HG02852 (cell line): ENCODE measurements around the gene CYP27B1.
"Not testable (repeated sequence)": the region's sequence is repeated elsewhere in the genome, so short reads cannot be mapped to it uniquely, and the experiment has no call there.

Experiments used
- ATAC-seq: cut with Tn5 transposase; IDR thresholded peaks from one replicate; pipeline ENCODE4 v1.9.1; 2021; ENCODE audit warnings: mild to moderate bottlenecking, moderate library complexity; ENCODE audit not compliant: unreplicated experiment

The CYP27B1 gene

DNA sequence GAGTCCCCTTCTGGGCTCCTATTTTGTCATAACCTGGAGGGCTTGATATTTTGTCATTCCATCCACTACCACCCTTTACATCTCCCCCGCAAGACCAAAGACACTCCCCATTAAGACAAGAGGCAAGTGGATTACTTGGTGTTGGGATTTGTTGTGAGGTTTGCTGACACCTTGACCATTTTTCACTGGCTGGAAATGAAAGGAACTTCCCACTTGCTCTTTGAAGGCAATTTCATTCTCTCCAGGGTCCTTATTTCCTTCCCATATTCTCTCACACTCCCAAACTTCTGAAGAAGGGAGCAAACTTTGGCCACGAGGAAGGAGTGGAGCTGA, 43.3 kb downstream of the CYP27B1 start:
- no peak for ATAC-seq

DNA sequence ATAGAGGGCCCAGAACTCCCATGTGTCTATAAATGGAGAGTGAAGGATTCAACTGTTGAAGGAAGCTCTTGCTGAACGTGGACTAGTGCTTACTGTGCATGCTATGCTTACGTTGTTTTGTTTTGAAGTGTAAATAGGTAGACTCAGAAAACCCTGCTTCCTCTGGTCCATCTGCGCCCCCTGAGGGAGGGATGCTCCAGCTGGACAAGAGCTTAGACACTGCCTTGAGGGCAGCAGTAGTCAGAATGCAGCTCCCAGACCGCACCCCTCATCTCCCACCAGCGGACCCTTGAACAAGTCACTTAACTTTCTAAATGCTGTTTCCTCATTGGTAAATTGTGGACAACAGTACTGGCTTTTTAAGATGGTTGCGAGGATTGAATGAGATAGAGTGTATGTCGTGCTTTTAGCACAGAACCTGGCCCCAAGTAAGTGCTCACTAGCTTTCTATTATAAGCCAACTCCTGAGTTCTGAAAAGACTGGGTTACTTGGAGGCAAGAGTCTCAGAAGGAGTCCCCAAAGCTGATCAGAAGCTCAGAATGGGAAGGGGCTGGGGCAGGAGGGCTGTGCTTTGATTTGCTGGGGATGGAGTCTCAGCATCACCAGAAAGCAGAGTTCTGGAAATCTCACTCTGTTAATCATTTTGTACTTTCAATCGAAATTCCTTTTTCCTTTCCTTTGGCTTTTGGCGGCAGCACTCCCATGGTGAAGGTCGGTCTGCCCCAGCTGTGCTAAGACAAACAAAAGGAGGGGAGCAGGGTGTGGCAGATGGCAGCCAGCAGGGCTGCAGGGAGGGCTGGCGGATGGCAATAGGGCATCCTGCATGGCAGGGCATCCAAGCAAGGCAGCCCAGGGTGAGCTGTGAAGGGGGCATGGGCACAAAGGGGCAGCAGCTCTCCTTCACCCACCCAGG, 43.9 kb downstream of the CYP27B1 start:
- no peak for ATAC-seq

DNA sequence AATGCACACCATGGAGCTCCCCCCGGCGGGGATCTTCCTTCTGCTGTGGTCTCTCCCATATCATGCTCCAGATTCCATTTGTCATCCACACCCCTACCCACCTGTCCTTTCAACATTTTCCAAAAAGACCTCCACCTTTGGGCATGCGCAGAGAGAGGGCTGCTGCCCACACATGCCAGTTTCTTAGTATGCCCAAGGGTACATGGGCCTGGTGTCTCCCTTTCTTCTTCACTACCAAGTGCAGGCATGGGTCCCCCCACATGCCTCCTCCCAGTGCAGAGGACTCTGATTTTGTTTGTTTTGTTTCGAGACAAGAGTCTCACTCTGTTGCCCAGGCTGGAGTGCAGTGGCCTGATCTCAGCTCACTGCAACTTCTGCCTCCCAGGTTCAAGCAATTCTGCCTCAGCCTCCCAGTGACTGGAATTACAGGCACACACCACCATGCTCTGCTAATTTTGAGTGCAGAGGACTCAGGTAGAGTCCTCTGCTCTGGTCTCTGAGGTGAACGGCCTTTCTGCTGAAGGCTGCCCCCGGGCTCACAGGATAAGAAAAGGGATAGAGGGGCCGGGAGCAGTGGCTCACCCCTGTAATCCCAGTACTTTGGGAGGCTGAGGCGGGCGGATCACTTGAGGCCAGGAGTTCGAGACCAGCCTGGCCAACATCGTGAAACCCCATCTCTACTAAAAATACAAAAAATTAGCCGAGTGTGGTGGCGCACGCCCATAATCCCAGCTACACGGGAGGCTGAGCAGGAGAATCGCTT, 44.9 kb downstream of the CYP27B1 start:
- not testable (repeated sequence) for ATAC-seq

DNA sequence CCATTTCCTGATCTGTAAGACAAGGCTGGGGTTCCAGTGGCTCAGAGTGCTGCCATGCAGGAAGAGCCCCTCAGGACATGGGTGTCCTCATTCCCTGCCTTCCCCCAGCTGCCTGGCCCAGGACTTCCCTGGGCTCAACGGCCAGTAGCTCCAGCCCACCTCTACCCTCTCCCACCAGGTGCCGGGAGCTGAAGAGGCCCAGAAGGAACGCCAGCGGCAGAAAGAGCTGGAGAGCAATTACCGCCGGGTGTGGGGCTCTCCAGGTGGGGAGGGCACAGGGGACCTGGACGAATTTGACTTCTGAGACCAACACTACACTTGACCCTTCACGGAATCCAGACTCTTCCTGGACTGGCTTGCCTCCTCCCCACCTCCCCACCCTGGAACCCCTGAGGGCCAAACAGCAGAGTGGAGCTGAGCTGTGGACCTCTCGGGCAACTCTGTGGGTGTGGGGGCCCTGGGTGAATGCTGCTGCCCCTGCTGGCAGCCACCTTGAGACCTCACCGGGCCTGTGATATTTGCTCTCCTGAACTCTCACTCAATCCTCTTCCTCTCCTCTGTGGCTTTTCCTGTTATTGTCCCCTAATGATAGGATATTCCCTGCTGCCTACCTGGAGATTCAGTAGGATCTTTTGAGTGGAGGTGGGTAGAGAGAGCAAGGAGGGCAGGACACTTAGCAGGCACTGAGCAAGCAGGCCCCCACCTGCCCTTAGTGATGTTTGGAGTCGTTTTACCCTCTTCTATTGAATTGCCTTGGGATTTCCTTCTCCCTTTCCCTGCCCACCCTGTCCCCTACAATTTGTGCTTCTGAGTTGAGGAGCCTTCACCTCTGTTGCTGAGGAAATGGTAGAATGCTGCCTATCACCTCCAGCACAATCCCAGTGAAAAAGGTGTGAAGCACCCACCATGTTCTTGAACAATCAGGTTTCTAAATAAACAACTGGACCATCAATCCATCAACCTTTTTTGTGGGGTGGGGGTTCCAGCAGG, 46.0 kb downstream of the CYP27B1 start:
- ATAC-seq: no peak

DNA sequence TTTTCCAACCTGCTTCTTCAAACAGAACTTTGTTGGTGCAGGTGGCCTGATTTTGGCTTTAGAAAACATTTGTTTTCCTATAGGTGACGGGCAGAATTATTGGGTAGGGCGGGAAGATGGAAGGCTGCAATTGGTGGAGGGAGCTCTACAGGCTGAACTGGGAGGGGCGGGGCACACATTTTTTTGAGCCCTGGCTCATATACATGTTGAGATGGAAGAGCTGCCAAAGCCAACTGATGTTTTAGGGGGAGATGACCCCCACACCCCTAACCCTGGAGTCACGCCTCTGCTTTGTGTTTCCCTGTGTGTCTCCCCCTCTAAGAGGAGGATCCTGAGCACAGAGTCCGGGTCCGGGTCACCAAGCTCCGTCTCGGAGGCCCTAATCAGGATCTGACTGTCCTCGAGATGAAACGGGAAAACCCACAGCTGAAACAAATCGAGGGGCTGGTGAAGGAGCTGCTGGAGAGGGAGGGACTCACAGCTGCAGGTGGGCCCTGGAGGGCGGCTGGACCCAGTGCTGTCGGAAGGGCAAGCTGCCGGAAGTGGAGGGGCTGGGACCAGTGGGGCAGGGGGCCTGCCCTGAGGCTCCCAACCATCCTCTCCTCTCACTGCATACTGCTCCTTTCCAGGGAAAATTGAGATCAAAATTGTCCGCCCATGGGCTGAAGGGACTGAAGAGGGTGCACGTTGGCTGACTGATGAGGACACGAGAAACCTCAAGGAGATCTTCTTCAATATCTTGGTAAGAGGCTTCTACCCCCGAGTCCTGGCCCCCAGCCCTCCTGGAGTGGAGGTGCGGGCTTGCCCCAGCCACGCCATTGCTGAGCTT, 46.9 kb downstream of the CYP27B1 start:
- no peak for ATAC-seq

DNA sequence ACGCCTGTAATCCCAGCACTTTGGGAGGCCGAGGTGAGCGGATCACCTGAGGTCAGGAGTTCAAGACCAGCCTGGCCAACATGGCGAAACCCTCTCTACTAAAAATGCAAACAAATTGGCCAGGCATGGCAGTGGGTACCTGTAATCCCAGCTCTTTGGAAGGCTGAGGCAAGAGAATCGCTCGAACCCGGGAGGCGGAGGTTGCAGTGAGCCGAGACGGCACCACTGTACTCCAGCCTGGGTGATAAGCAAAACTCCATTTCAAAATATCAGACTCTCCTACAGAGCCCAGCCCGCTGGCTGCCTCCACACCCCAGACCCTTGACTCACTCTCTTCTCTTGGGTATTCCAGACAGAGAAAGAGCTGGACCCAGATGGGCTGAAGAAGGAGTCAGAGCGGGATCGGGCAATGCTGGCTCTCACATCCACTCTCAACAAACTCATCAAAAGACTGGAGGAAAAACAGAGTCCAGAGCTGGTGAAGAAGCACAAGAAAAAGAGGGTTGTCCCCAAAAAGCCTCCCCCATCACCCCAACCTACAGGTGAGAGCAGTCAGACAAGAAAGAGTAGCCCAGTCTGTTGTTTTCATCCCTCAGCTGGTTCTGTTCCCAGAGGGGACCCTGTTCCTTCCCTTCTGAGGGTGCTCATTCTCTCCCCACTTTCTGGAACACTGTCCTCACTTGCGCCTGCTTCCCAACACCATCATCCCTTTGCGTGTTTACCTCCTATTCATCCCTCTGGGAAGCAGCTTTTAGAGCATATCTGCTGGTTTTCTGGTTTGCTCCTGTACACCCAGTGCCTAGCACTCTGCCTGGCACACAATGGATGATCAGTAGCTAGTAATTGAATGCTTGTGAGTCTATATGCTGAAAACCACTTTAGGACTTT, 48.0 kb downstream of the CYP27B1 start:
- no peak for ATAC-seq

GRCh38 chr12:57717846-57718640, 48.8 kb downstream of the CYP27B1 start:
- no peak for ATAC-seq

- no peak for ATAC-seq
These were observed 49.7 kb downstream of the CYP27B1 start for GRCh38 chr12:57717131-57717530.

DNA sequence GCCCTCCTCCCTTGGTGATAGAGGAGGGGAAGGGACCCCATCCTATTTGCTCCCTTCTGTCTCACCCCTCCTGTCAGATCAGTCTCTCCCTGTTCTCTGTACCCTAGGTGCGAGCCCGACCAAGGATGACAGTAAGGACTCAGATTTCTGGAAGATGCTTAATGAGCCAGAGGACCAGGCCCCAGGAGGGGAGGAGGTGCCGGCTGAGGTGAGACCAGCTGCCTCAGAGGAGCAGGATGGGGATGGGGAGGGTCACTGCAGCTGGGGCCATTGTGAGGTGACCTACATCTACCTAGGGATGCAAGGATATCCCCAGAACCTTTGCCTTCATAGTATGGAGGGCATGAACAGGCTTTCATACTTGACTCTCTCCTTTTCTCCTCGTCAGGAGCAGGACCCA, 50.6 kb downstream of the CYP27B1 start:
- ATAC-seq: no peak

DNA sequence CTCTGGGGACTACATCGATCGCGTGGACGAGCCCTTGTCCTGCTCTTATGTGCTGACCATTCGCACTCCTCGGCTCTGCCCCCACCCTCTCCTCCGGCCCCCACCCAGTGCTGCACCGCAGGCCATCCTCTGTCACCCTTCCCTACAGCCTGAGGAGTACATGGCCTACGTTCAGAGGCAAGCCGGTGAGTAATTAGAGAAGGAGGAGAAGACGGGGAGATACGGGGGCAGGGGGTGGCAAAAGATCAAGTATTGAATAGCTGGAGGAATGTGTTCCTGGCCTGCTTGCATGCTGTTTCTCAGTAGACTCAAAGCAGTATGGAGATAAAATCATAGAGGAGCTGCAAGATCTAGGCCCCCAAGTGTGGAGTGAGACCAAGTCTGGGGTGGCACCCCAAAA, 51.1 kb downstream of the CYP27B1 start:
- ATAC-seq: no peak

DNA sequence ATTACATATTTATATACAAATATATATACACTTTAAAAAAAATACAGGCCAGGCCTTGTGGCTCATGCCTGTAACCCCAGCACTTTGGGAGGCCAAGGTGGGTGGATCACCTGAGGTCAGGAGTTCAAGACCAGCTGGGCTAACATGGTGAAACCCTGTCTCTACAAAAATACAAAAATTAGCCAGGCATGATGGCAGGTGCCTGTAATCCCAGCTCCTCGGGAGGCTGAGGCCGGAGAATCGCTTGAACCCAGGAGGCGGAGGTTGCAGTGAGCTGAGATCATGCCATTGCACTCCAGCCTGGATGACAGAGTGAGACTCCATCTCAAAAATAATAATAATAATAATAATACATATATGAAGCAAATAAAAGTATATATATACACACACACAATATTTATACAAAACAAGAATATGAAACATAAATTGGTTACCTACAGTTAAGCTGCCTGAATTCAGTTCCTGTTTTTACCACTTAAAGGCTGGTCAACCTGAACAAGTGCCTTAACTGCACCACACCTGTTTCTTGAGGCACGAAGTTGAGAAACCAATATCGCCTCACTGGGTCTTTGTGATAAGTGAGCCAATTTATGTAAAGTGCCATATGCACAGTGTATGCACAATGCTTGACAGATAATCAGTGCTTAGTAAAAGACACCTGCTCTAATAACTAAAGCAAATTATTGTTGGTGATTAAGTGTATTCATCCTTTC, 51.7 kb downstream of the CYP27B1 start:
- peak; percentile 43 for ATAC-seq

- ATAC-seq: no peak
These were observed 53.7 kb downstream of the CYP27B1 start for GRCh38 chr12:57713209-57713608.

GRCh38 chr12:57712701-57713100, 54.2 kb downstream of the CYP27B1 start:
- ATAC-seq: no peak
